Upper lobe of left lung (tissue), 6 donors: Measurements from ENCODE around the gene VDAC1. TPM values are rescaled to one million over a fixed set of nuclear protein-coding genes. Genes with fewer than 3 reads are reported as not detected.

Source experiments
- ATAC-seq, 2 donors: fragments of 200-7000 bp; cut with Tn5 transposase; one replicate each; pipeline ENCODE4 v1.9.1; 2022; ENCODE audit warnings: mild to moderate bottlenecking in 2 of 2, moderate library complexity in 2 of 2; ENCODE audit not compliant: low FRiP score in 2 of 2
- DNase-seq, 2 donors: peaks; one replicate each; pipeline ENCODE4 v3.0.0-alpha.2; 2019 to 2020
- H3K27ac ChIP-seq, 4 donors: fragments of 200-600 bp; sonication (generic); one replicate each; pipeline ENCODE4 v1.5.1; 2016 to 2019
- H3K27me3 ChIP-seq, 4 donors: fragments of 200-600 bp; sonication (generic); one replicate each; pipeline ENCODE4 v1.5.1; 2017 to 2019
- H3K36me3 ChIP-seq, 4 donors: fragments of 200-600 bp; sonication (generic); one replicate each; pipeline ENCODE4 v1.5.1; 2016 to 2019
- H3K4me1 ChIP-seq, 4 donors: fragments of 200-600 bp; sonication (generic); one replicate each; pipeline ENCODE4 v1.5.1; 2018 to 2019
- H3K4me3 ChIP-seq, 4 donors: fragments of 200-600 bp; sonication (generic); one replicate each; pipeline ENCODE4 v1.5.1; 2017 to 2019; ENCODE audit warnings: mild to moderate bottlenecking in 2 of 4, moderate library complexity in 1 of 4
- H3K9me3 ChIP-seq, 4 donors: fragments of 200-600 bp; sonication (generic); one replicate each; pipeline ENCODE4 v1.5.1; 2018 to 2019
- CTCF ChIP-seq, 6 experiments: fragments of 450-650 bp in 4 of 6; fragments of 200-600 bp in 2 of 6; sonication (generic) in 2 of 6; IDR thresholded peaks; one replicate each; pipeline ENCODE4 v1.5.1; 2016 to 2019; ENCODE audit warnings: antibody characterized with exemption in 6 of 6
- EP300 ChIP-seq, 4 donors: sonication (generic); formaldehyde crosslinking; IDR thresholded peaks; one replicate each; pipeline ENCODE4 v1.5.1; 2017; ENCODE audit warnings: antibody characterized with exemption in 4 of 4, control low read depth in 2 of 4
- POLR2A ChIP-seq, 4 donors: fragments of 450-650 bp; IDR thresholded peaks; one replicate each; pipeline ENCODE4 v1.5.1; 2016 to 2017; ENCODE audit warnings: antibody characterized with exemption in 4 of 4, mild to moderate bottlenecking in 2 of 4
- POLR2AphosphoS5 ChIP-seq, 2 donors: sonication (generic); formaldehyde crosslinking; IDR thresholded peaks; one replicate each; pipeline ENCODE4 v1.5.1; 2017; ENCODE audit warnings: antibody characterized with exemption in 2 of 2
- WGBS, 2 donors: methylation state at CpG; one replicate each; pipeline ENCODE4 v1.1.5; 2017 to 2018; 5-methylcytosine and 5-hydroxymethylcytosine counted together
- total RNA-seq, 6 donors: library from RNA; depleted of rRNA in 4 of 6; stranded (reverse); fragments of >200 nt in 4 of 6; gene quantifications; one replicate each; pipeline versions ENCODE4 v1.1.0 to v1.2.1, GENCODE V29; 2016 to 2021
- donor health status: DM: no; HTN: no; CAD: no; lungs with moderate emphysema.
- donor health status: DM: no; HTN: yes; CAD: no; lungs with severe emphysema.

The VDAC1 gene
- total RNA-seq, 6 donors from 2014 or later, result 66.0 to 121 (median 98.5) TPM

- Histone ChIP-seq H3K27me3 (no peaks in the 10 kb centered on the region), H3K27ac (no peak overlapping the region), H3K36me3 (peaks cover 5 to 35% (median 29%) of the 10 kb centered on the region in 4 donors), H3K9me3 (no peaks in the 10 kb centered on the region), H3K4me1 (peaks cover 27 to 53% (median 37%) of the 10 kb centered on the region in 4 donors), H3K4me3 (no peak overlapping the region)
- DNase-seq, result no peak
- TF ChIP-seq CTCF (IDR thresholded peaks at IDR 0.05) (no peak), POLR2AphosphoS5 (IDR thresholded peaks at IDR 0.05) (no peak), EP300 (IDR thresholded peaks at IDR 0.05) (no peak), POLR2A (IDR thresholded peaks at IDR 0.05) (no peak)
- WGBS, 2 donors, result 49 to 54% methylated on average over 2 of the region's 2 CpGs
- no peak for ATAC-seq
Measured at GRCh38 chr5:133993185-133993936, 11.4 kb downstream of the VDAC1 start.

GRCh38 chr5:133992429-133993155, 12.2 kb downstream of the VDAC1 start:
- no peaks in the 10 kb centered on the region for H3K9me3 ChIP-seq
- H3K4me1 ChIP-seq, result peaks cover 27 to 51% (median 37%) of the 10 kb centered on the region in 4 donors
- DNase-seq (peak in 1 of 2 donors; percentile 56), ATAC-seq (no peak)
- H3K4me3 ChIP-seq, result no peak overlapping the region
- H3K36me3 ChIP-seq, result peaks cover 5 to 43% (median 34%) of the 10 kb centered on the region in 4 donors
- no peak overlapping the region for H3K27ac ChIP-seq
- 67 to 79% methylated on average over 7 to 8 of the region's 8 CpGs for WGBS, 2 donors
- H3K27me3 ChIP-seq, result no peaks in the 10 kb centered on the region
- TF ChIP-seq POLR2A (IDR thresholded peaks at IDR 0.05) (no peak), EP300 (IDR thresholded peaks at IDR 0.05) (no peak), POLR2AphosphoS5 (IDR thresholded peaks at IDR 0.05) (no peak), CTCF (IDR thresholded peaks at IDR 0.05) (no peak)

GRCh38 chr5:133991171-133991910, 13.4 kb downstream of the VDAC1 start:
- no peak overlapping the region for H3K27ac ChIP-seq
- TF ChIP-seq CTCF (IDR thresholded peaks at IDR 0.05) (no peak), POLR2AphosphoS5 (IDR thresholded peaks at IDR 0.05) (no peak), POLR2A (IDR thresholded peaks at IDR 0.05) (no peak), EP300 (IDR thresholded peaks at IDR 0.05) (no peak)
- peaks cover 24 to 45% (median 37%) of the 10 kb centered on the region in 4 donors for H3K4me1 ChIP-seq
- DNase-seq (no peak), ATAC-seq (no peak)
- H3K36me3 ChIP-seq, result peaks cover 5 to 55% (median 45%) of the 10 kb centered on the region in 4 donors
- H3K27me3 ChIP-seq, result no peaks in the 10 kb centered on the region
- no peak overlapping the region for H3K4me3 ChIP-seq
- WGBS, 2 donors, result 89 to 98% methylated on average over 5 of the region's 5 CpGs
- H3K9me3 ChIP-seq, result no peaks in the 10 kb centered on the region

GRCh38 chr5:133990396-133990795, 14.4 kb downstream of the VDAC1 start:
- ATAC-seq (no peak), DNase-seq (no peak)
- Histone ChIP-seq H3K9me3 (no peaks in the 10 kb centered on the region), H3K27me3 (no peaks in the 10 kb centered on the region), H3K4me1 (peaks cover 18 to 36% (median 29%) of the 10 kb centered on the region in 4 donors), H3K27ac (no peak overlapping the region), H3K36me3 (peaks cover 5 to 65% (median 49%) of the 10 kb centered on the region in 4 donors), H3K4me3 (no peak overlapping the region)
- no peak for TF ChIP-seq EP300 (IDR thresholded peaks at IDR 0.05)
- no peak for TF ChIP-seq POLR2A (IDR thresholded peaks at IDR 0.05)
- no peak for TF ChIP-seq CTCF (IDR thresholded peaks at IDR 0.05)
- 79 to 80% methylated on average over 6 of the region's 6 CpGs for WGBS, 2 donors
